H1 (cell line): ENCODE measurements around the gene STARD3. TPM values are rescaled to one million over a fixed set of nuclear protein-coding genes. Genes with fewer than 3 reads are reported as not detected.

ENCODE experiments used
- CTCF ChIA-PET: fragments of 300-600 bp; sonication (Branson Sonifier 250); formaldehyde crosslinking; loops from one replicate; lab custom pipeline; 2021; ENCODE audit not compliant: partially characterized antibody; lab: Charles Lee
- POLR2A ChIA-PET: fragments of 300-600 bp; sonication (Branson Sonifier 250); formaldehyde crosslinking; loops from one replicate; lab custom pipeline; 2021; ENCODE audit warnings: inconsistent platforms; ENCODE audit not compliant: partially characterized antibody; lab: Charles Lee
- DNase-seq, 2 experiments: peaks; one replicate each; pipeline versions ENCODE4 v3.0.0 to v3.0.0-alpha.2; 2010 to 2022; ENCODE audit warnings: low spot score in 2 of 2, low read depth in 1 of 2, mixed read lengths in 1 of 2
- FAIRE-seq: peaks from 2 replicates; lab custom pipeline; 2011; peaks lifted over from hg19 to GRCh38; lab: Jason Lieb, UNC
- H2AFZ ChIP-seq: 2 replicates; pipeline ENCODE4 v1.8.1; 2012; ENCODE audit warnings: low read length, inconsistent platforms
- H2AK5ac ChIP-seq: 2 replicates; pipeline ENCODE4 v1.6.1; 2013; ENCODE audit warnings: low read depth, low read length
- H2BK120ac ChIP-seq: replicated peaks from 2 replicates; pipeline ENCODE3; 2013; ENCODE audit warnings: low read depth, low read length, inconsistent platforms
- H2BK12ac ChIP-seq: 2 replicates; pipeline ENCODE4 v1.6.1; 2013; ENCODE audit warnings: low read depth, low read length
- H2BK15ac ChIP-seq: 2 replicates; pipeline ENCODE4 v1.6.1; 2013; ENCODE audit warnings: low read length
- H2BK20ac ChIP-seq: 2 replicates; pipeline ENCODE4 v1.6.1; 2013; ENCODE audit warnings: low read length
- H2BK5ac ChIP-seq: 2 replicates; pipeline ENCODE4 v1.6.1; 2013; ENCODE audit warnings: low read depth, low read length
- H3K14ac ChIP-seq: 2 replicates; pipeline ENCODE4 v1.6.1; 2013; ENCODE audit warnings: inconsistent platforms; ENCODE audit not compliant: insufficient read length
- H3K18ac ChIP-seq: 2 replicates; pipeline ENCODE4 v1.6.1; 2013; ENCODE audit warnings: low read length; ENCODE audit errors: extremely low read depth
- H3K23ac ChIP-seq: 2 replicates; pipeline ENCODE4 v1.6.1; 2013; ENCODE audit warnings: inconsistent platforms; ENCODE audit not compliant: insufficient read length
- H3K23me2 ChIP-seq: 2 replicates; pipeline ENCODE4 v1.6.1; 2013; ENCODE audit warnings: low read depth, low read length
- H3K27ac ChIP-seq: 2 replicates; pipeline ENCODE4 v1.6.1; 2011; ENCODE audit warnings: low read depth, low read length, inconsistent platforms
- H3K27me3 ChIP-seq, 4 experiments: replicated peaks in 1 of 4; 1 replicate in 1 of 4; 2 replicates in 3 of 4; pipeline versions ENCODE4 v1.6.1 to v1.8.1; 2011 to 2013; ENCODE audit warnings: low read length in 3 of 4, mild to moderate bottlenecking in 3 of 4, inconsistent platforms in 2 of 4, mixed read lengths in 2 of 4, moderate library complexity in 1 of 4; ENCODE audit not compliant: control insufficient read depth in 3 of 4, insufficient read depth in 3 of 4; ENCODE audit errors: extremely low read depth in 1 of 4
- H3K36me3 ChIP-seq, 4 experiments: 2 replicates each; pipeline versions ENCODE4 v1.6.1 to v1.8.1; 2011 to 2013; ENCODE audit warnings: mild to moderate bottlenecking in 4 of 4, low read length in 3 of 4, moderate library complexity in 2 of 4, control low read depth in 1 of 4, inconsistent platforms in 1 of 4; ENCODE audit not compliant: insufficient read depth in 4 of 4, control insufficient read depth in 2 of 4
- H3K4ac ChIP-seq: replicated peaks from 2 replicates; pipeline ENCODE3; 2013; ENCODE audit warnings: low read length, low read depth, mixed read lengths, inconsistent platforms; ENCODE audit not compliant: insufficient read length
- H3K4me1 ChIP-seq, 4 experiments: replicated peaks in 1 of 4; 1 replicate in 1 of 4; 2 replicates in 3 of 4; pipeline versions ENCODE4 v1.6.1 to v1.8.1; 2011 to 2013; ENCODE audit warnings: low read length in 3 of 4, inconsistent platforms in 2 of 4, mixed read lengths in 1 of 4; ENCODE audit not compliant: insufficient read depth in 4 of 4, control insufficient read depth in 3 of 4
- H3K4me2 ChIP-seq, 2 experiments: 2 replicates each; pipeline versions ENCODE4 v1.6.1 to v1.8.1; 2011 to 2013; ENCODE audit warnings: low read depth in 2 of 2, low read length in 2 of 2, control low read depth in 1 of 2, inconsistent platforms in 1 of 2, mild to moderate bottlenecking in 1 of 2; ENCODE audit not compliant: insufficient read depth in 1 of 2
- H3K4me3 ChIP-seq, 4 experiments: fragments of 200-600, 300-600 bp in 1 of 4; sonication (generic), shearing (Covaris generic), sonication (Bioruptor Twin) in 1 of 4; 2 replicates each; pipeline versions ENCODE4 v1.5.1 to v1.8.1; 2011 to 2016; ENCODE audit warnings: low read length in 4 of 4, low read depth in 3 of 4, control low read depth in 2 of 4, inconsistent platforms in 2 of 4, mild to moderate bottlenecking in 2 of 4, mixed read lengths in 1 of 4, moderate library complexity in 1 of 4; ENCODE audit not compliant: insufficient read depth in 2 of 4; ENCODE audit errors: extremely low read depth in 1 of 4
- H3K56ac ChIP-seq: replicated peaks from 2 replicates; pipeline ENCODE3; 2013; ENCODE audit warnings: low read depth, mild to moderate bottlenecking, mixed read lengths, low read length, inconsistent platforms; ENCODE audit not compliant: insufficient read length
- H3K79me1 ChIP-seq: 2 replicates; pipeline ENCODE4 v1.6.1; 2013; ENCODE audit warnings: low read depth, low read length, control low read depth
- H3K79me2 ChIP-seq, 2 experiments: 2 replicates each; pipeline versions ENCODE4 v1.6.1 to v1.8.1; 2012 to 2013; ENCODE audit warnings: low read length in 2 of 2, mild to moderate bottlenecking in 2 of 2, inconsistent platforms in 1 of 2; ENCODE audit not compliant: insufficient read depth in 2 of 2, control insufficient read depth in 1 of 2
- H3K9ac ChIP-seq, 4 experiments: replicated peaks in 1 of 4; 1 replicate in 1 of 4; 2 replicates in 3 of 4; pipeline versions ENCODE4 v1.6.1 to v1.8.1; 2011 to 2013; ENCODE audit warnings: low read depth in 3 of 4, low read length in 3 of 4, control low read depth in 2 of 4, mild to moderate bottlenecking in 2 of 4, moderate library complexity in 2 of 4, inconsistent platforms in 1 of 4; ENCODE audit errors: extremely low read depth in 1 of 4
- H3K9me3 ChIP-seq, 2 experiments: 2 replicates each; pipeline versions ENCODE4 v1.6.1 to v1.8.1; 2012 to 2013; ENCODE audit warnings: mild to moderate bottlenecking in 2 of 2, moderate library complexity in 2 of 2, control low read depth in 1 of 2, inconsistent platforms in 1 of 2, low read depth in 1 of 2, low read length in 1 of 2, mixed read lengths in 1 of 2; ENCODE audit not compliant: insufficient read depth in 2 of 2
- H4K20me1 ChIP-seq, 2 experiments: replicated peaks in 1 of 2; 2 replicates each; pipeline versions ENCODE3 to v1.8.1; 2011 to 2013; ENCODE audit warnings: inconsistent platforms in 2 of 2, low read length in 2 of 2, mild to moderate bottlenecking in 1 of 2; ENCODE audit not compliant: insufficient read depth in 2 of 2, control insufficient read depth in 1 of 2
- H4K5ac ChIP-seq: 2 replicates; pipeline ENCODE4 v1.6.1; 2013; ENCODE audit warnings: low read length, low read depth, mixed read lengths, inconsistent platforms; ENCODE audit not compliant: insufficient read length
- H4K8ac ChIP-seq: 2 replicates; pipeline ENCODE4 v1.8.0; 2013; ENCODE audit warnings: mild to moderate bottlenecking, moderate library complexity, low read length, inconsistent platforms; ENCODE audit not compliant: insufficient read depth; ENCODE audit errors: extremely low read depth
- H4K91ac ChIP-seq: replicated peaks from 2 replicates; pipeline ENCODE3; 2013; ENCODE audit warnings: low read length, mixed read lengths, inconsistent platforms; ENCODE audit not compliant: insufficient read length
- ATF3 ChIP-seq: IDR thresholded peaks from 2 replicates; pipeline ENCODE4 v1.6.1; 2011; ENCODE audit warnings: low read depth, mild to moderate bottlenecking, low read length; ENCODE audit not compliant: insufficient read depth
- CTBP2 ChIP-seq: IDR thresholded peaks from 2 replicates; pipeline ENCODE4 v1.7.0; 2011; ENCODE audit warnings: borderline replicate concordance, mild to moderate bottlenecking, moderate library complexity, mixed read lengths, low read length; ENCODE audit not compliant: insufficient read depth, insufficient read length
- E2F6 ChIP-seq: IDR thresholded peaks from 2 replicates; pipeline ENCODE4 v1.6.1; 2012; ENCODE audit warnings: inconsistent platforms
- EZH2 ChIP-seq: fragments of 200-600 bp; sonication (generic); IDR thresholded peaks from 2 replicates; pipeline ENCODE4 v1.7.1; 2012; ENCODE audit warnings: low read depth, mild to moderate bottlenecking, moderate library complexity, low read length, inconsistent platforms; ENCODE audit not compliant: severe bottlenecking
- KDM1A ChIP-seq: fragments of 200-600, 300-600 bp; sonication (generic); IDR thresholded peaks from 2 replicates; pipeline ENCODE4 v1.7.1; 2016; ENCODE audit warnings: mild to moderate bottlenecking, low read length, borderline replicate concordance
- KDM4A ChIP-seq: IDR thresholded peaks from one replicate; pipeline ENCODE4 v1.7.1; 2012; ENCODE audit warnings: low read depth, mild to moderate bottlenecking, moderate library complexity, low read length, inconsistent platforms; ENCODE audit not compliant: severe bottlenecking
- POLR2A ChIP-seq, 2 experiments: IDR thresholded peaks; 1 replicate in 1 of 2; 2 replicates in 1 of 2; pipeline ENCODE4 v1.6.1; 2011; ENCODE audit warnings: low read depth in 2 of 2, low read length in 2 of 2, mild to moderate bottlenecking in 2 of 2; ENCODE audit errors: control extremely low read depth in 1 of 2
- RXRA ChIP-seq: IDR thresholded peaks from 2 replicates; pipeline ENCODE4 v1.6.1; 2011; ENCODE audit warnings: low read depth, mild to moderate bottlenecking, low read length, moderate library complexity; ENCODE audit not compliant: insufficient read depth
- SP4 ChIP-seq: IDR thresholded peaks from 2 replicates; pipeline ENCODE4 v1.6.1; 2012; ENCODE audit warnings: low read length, inconsistent platforms
- SUZ12 ChIP-seq: fragments of 200-600 bp; sonication (generic); IDR thresholded peaks from 2 replicates; pipeline ENCODE4 v1.6.1; 2012; ENCODE audit warnings: mild to moderate bottlenecking, inconsistent platforms, low read length, moderate library complexity, mixed read lengths
- WGBS, 2 experiments: shearing (Covaris generic) in 1 of 2; methylation state at CpG; one replicate each; pipeline versions ENCODE4 v1.1.6 to v1.1.7; 2013 to 2015; ENCODE audit warnings: low lambda C conversion rate in 2 of 2, mixed read lengths in 2 of 2, inconsistent platforms in 1 of 2, low coverage in 1 of 2, missing lambda C conversion rate in 1 of 2; ENCODE audit not compliant: insufficient replicate concordance in 2 of 2, insufficient coverage in 1 of 2, insufficient read length in 1 of 2; ENCODE audit errors: extremely low coverage in 1 of 2, missing lambda C conversion rate in 1 of 2; 5-methylcytosine and 5-hydroxymethylcytosine counted together
- polyA plus RNA-seq, 7 experiments: library from polyadenylated mRNA; depleted of rRNA in 3 of 7; stranded (reverse) in 5 of 7; unstranded in 2 of 7; fragments of >200 nt in 5 of 7; fragments of 200-250 nt in 2 of 7; gene quantifications; 1 replicate in 5 of 7; 2 replicates in 1 of 7; 4 replicates in 1 of 7; pipeline versions ENCODE4 v1.2.1 to v1.2.3, GENCODE V29; 2011 to 2013; ENCODE audit warnings: missing spikeins in 2 of 7, mixed read lengths in 2 of 7
- total RNA-seq: library from RNA; stranded (reverse); fragmentation: NEBNext Ultra II Directional; extraction: Animal tissue kit (Norgen Biotek cat#: 25700); gene quantifications from 2 replicates; pipeline ENCODE4 v1.2.1, GENCODE V29; 2021

The STARD3 gene
- total and polyA plus RNA-seq, 2 of the 8 experiments (the other 6 are each of a cell fraction or from before 2014, with no cell fraction given): 47.6 to 80.3 TPM

GRCh38 chr17:39599004-39599664 lies 37.8 kb upstream of the STARD3 start:
- FAIRE-seq: no peak
- H3K79me2 ChIP-seq: no peaks in the 10 kb centered on the region
- CTCF ChIA-PET: interaction anchor here (0.6 to 10.7 kb wide), 13 partner anchors 12 to 396 kb away, joined by 3 to 140 read pairs (median 6); partner anchors contain the start of gene PPP1R1B
- no peak for TF ChIP-seq KDM1A
- no peak for TF ChIP-seq KDM4A
- TF ChIP-seq E2F6: no peak
- TF ChIP-seq CTBP2: peak; percentile 77
- TF ChIP-seq SP4: no peak
- no peak for TF ChIP-seq ATF3
- no peak for TF ChIP-seq POLR2A (IDR thresholded peaks at IDR 0.05; ENCODE audit: control extremely low read depth in 1 of 2, low read depth in 2 of 2, low read length in 2 of 2)
- TF ChIP-seq SUZ12: peak; percentile 95; the same call in 1 of the 2 replicates
- TF ChIP-seq RXRA: no peak
- TF ChIP-seq EZH2: peak; percentile 98

More at GRCh38 chr17:39599004-39599664, 37.8 kb upstream of the STARD3 start:
- no peak overlapping the region for H3K14ac ChIP-seq
- H4K5ac ChIP-seq: no peak overlapping the region
- H3K9me3 ChIP-seq: no peaks in the 10 kb centered on the region
- H3K23me2 ChIP-seq: peaks cover 2% of the 10 kb centered on the region; the same call in 1 of the 2 replicates
- H2AFZ ChIP-seq: no peak overlapping the region
- no peak overlapping the region for H2BK20ac ChIP-seq
- no peak overlapping the region for H2BK120ac ChIP-seq
- peaks cover 83 to 100% (median 98%) of the 10 kb centered on the region in 4 experiments for H3K27me3 ChIP-seq
- H2BK15ac ChIP-seq: 0 out of 2 replicates have a peak overlapping the region, but pooled peaks have one; percentile 81
- peak overlapping the region; percentile 32 for H3K18ac ChIP-seq
- no peak overlapping the region for H3K27ac ChIP-seq
- no peak overlapping the region for H3K9ac ChIP-seq
- no peak overlapping the region for H4K8ac ChIP-seq
- H3K4me3 ChIP-seq: peak overlapping the region in 2 of 4 experiments; percentile 14 to 30; a peak in 3 of 8 replicates
- H2BK5ac ChIP-seq: no peak overlapping the region
- peak overlapping the region; percentile 32 to 68; a peak in 3 of 4 replicates for H3K4me2 ChIP-seq
- 2% methylated on average over 28 of the region's 36 CpGs; no CpG with 5 or more reads in 1 of the 2 experiments for WGBS, 2 experiments
- no peak overlapping the region for H4K91ac ChIP-seq
- no peak overlapping the region for H3K4ac ChIP-seq
- H3K4me1 ChIP-seq: peaks cover 5 to 48% (median 32%) of the 10 kb centered on the region in 4 experiments
- no peak overlapping the region for H2AK5ac ChIP-seq
- no peak overlapping the region for H3K23ac ChIP-seq
- peaks cover 6 to 21% of the 10 kb centered on the region in 2 experiments for H4K20me1 ChIP-seq
- H3K79me1 ChIP-seq: no peaks in the 10 kb centered on the region
- peaks cover 0 to 2% (median 0%) of the 10 kb centered on the region in 4 experiments; a peak in 1 of 8 replicates for H3K36me3 ChIP-seq
- peak in 1 of 2 experiments; percentile 73 for DNase-seq
- peak overlapping the region; percentile 96; the same call in 1 of the 2 replicates for H2BK12ac ChIP-seq
- no peak overlapping the region for H3K56ac ChIP-seq
- POLR2A ChIA-PET: interaction anchor here (0.6 to 2.4 kb wide), 6 partner anchors 7 to 71 kb away, joined by 3 to 15 read pairs (median 3); no protein-coding TSS in a partner anchor
